Activated CD4-positive, alpha-beta T cell treated with anti-CD3 and anti-CD28 coated beads, Interleukin-2, Interleukin-4, amounts not matched to agents 100 ng/mL and 50 ng/mL, durations not matched to agents 16 hours and 8 hours (primary cell): ENCODE measurements around the gene LCE1E.

Experiments used
- DNase-seq: peaks from one replicate; pipeline ENCODE4 v3.0.0-alpha.2; 2020; ENCODE audit warnings: low spot score

LCE1E gene, protein sequence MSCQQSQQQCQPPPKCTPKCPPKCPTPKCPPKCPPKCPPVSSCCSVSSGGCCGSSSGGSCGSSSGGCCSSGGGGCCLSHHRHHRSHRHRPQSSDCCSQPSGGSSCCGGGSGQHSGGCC

DNA sequence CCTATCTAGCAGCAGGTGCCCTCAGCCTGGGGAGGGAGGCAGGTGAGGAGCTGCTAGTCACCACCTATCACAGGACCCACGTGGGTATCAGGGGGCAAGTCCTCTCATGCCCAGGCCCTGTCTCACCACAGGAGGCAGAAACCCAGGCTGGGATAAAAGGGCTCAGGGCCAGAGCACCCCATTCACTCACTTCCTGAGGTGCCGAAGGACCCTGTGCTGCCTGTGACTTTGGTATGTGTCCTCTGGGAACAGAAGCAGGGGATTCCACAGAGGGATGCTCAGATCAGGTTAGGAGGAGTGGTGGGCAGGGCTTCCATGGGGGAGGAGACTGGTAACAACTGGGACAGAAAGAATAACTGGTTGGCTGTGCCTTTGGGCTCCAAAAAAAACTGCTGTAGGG is at the start of gene LCE1E:
LCE1E (plus strand) TSS at position 181 of the 400 bp plus-strand sequence. CDS start 1,043 bp downstream, outside the sequence.
- DNase-seq = no peak

DNA sequence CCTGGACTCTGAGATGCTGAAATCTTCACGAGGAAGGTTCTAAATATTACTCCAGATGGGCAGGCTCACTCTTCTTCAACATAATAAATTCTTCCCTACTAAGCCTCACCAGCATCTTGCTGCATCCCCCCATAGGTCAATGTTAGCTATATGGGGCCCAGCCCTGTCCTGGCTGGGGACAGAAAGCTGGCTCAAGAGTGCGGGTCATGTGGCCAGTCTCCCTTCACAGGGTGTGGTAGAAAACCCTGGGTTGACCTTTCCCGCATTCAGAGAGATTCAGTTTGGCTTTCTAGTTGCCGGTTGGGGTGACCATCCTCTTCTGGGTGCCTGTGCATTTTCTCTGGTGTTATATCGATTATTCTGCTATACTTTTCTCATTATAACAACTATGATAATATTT is 48.1 kb upstream of the LCE1E start:
- no peak for DNase-seq

- no peak for DNase-seq
Observed at GRCh38 chr1:152739841-152740240, 46.2 kb upstream of the LCE1E start.

GRCh38 chr1:152741656-152742055 is 44.4 kb upstream of the LCE1E start:
- no peak for DNase-seq

DNA sequence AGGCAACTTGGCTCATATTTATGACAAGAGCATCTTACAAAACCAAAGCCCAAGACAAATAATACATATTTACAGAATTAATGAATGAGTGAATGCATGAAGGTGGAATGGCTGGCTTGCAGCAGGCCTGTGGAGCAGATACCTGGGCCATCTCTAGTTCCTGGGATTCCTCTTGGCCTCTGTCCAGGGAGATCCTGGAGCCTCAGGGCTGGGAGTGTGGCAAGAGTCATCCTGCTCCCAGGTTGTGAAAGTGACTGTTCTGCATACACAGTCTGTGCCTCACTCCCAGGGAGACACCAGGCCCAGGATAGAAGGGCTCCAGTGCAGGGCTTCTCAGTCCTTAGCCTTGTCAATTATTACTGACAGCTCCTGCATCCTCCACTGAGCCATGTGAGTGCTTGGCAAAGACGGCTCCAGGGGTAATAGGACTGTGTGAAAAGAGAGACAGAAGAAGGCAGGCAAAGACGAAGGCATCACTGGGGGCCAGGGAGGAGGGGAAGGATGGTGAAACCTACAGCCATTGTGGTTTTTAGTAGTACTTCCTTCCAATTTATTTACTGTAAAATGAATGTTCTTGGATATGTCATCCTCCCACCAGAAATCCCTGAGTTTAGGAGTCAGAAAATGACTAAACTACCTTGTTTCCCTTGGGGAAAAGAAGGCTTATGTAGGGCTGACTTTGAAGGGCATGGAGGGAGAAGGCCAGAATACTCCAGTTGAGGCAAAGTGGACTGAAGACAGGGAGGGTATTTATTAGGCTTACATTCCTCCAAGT is 42.5 kb upstream of the LCE1E start:
- no peak for DNase-seq

GRCh38 chr1:152745289-152745704 is 40.8 kb upstream of the LCE1E start:
- no peak for DNase-seq

- DNase-seq = no peak
Observed at GRCh38 chr1:152745765-152746444, 40.2 kb upstream of the LCE1E start.

GRCh38 chr1:152747831-152748230 is 38.2 kb upstream of the LCE1E start:
- no peak for DNase-seq

GRCh38 chr1:152752225-152752624 is 33.8 kb upstream of the LCE1E start:
- DNase-seq = no peak

GRCh38 chr1:152753586-152753985 is 32.5 kb upstream of the LCE1E start:
- no peak for DNase-seq

- no peak for DNase-seq
Observed at GRCh38 chr1:152756872-152757271, 29.2 kb upstream of the LCE1E start.

DNA sequence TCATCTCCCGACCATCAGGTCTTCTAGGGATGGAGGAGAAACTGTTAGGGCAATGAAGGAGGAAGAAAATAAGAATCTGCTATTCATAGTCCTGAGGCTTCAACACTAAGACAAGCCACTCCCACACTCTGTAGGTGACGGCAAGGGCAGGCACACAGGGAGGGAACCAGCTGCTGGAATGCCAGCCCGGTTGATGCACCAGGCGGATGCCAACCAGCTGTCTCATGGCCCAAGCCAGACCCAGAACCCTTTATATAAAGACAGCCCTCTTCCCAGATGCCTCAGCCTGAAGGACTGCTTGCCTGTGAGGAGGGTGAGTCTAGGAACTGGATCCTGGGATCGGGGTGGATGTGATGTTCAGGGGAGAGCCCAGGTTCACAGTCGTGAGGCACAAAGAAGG is 28.3 kb upstream of the LCE1E start, which contains the start of gene KPRP:
KPRP (plus strand) TSS at position 279 of the 400 bp plus-strand sequence. CDS start 1,564 bp downstream, outside the sequence.
- DNase-seq = no peak

DNA sequence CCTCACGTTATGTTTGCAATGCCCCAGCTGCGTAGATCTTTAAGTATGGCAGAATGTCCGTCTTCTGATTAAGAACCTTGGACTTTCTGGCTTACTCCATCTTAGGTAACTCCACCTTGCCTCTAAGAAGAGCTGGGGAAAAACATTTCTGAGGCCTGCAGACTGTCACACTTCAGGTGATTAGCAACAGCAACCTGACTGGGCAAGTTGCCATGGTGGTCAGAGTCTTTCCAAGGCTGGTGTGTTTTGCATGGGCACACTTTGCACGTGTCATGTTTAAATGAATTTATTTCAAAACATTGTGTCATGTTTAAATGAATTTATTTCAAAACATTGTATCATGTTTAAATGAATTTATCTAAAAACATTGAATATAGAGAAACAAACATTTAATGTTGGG is 27.4 kb upstream of the LCE1E start:
- no peak for DNase-seq

- DNase-seq = no peak
Observed at GRCh38 chr1:152759453-152760173, 26.4 kb upstream of the LCE1E start.

DNA sequence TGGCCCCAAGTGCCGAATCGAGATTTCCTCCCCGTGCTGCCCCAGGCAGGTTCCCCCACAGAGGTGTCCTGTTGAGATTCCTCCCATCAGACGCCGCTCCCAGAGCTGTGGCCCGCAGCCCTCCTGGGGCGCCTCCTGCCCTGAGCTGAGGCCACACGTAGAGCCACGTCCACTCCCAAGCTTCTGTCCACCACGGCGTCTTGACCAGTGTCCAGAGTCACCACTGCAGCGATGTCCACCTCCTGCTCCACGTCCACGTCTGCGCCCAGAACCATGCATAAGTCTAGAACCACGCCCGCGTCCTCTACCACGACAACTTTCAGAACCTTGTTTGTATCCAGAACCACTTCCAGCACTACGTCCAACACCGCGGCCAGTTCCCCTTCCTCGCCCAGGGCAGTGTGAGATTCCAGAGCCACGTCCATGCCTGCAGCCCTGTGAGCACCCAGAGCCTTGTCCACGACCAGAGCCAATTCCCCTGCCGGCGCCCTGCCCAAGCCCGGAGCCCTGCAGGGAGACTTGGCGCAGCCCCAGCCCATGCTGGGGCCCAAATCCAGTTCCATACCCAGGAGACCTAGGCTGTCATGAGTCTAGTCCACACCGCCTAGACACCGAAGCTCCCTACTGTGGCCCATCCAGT is 25.4 kb upstream of the LCE1E start:
- DNase-seq = no peak

DNA sequence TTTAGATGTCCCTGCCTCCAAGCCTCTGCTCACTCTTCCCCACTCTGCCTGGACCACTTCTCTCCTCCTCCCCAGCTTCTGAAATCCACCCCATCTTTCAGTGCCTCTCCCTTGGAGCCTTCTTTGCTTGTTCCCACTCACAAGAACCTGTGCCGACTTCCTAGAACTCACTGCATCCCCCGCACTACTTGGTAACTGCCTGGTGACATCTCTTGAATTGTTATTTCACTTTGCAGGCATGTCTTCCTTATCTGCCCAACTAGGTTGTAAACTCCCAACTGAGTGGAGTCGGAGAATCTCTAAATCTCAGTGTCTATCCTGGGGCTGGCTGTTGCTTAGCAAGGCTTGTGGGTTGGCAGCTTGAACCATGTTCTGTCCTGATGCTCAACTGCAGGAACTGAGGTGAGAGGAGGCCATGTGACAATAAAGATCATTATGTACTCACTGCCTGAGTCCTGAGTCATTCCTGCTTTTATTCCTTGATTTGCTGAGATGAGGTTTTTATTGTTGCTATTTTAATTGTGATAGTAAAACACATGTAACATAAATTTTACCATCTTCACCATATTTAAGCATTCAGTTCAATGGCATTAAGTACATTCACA is 24.3 kb upstream of the LCE1E start:
- DNase-seq = no peak

- no peak for DNase-seq
Observed at GRCh38 chr1:152768847-152769533, 17.1 kb upstream of the LCE1E start.

GRCh38 chr1:152770411-152770810 is 15.6 kb upstream of the LCE1E start:
- no peak for DNase-seq

DNA sequence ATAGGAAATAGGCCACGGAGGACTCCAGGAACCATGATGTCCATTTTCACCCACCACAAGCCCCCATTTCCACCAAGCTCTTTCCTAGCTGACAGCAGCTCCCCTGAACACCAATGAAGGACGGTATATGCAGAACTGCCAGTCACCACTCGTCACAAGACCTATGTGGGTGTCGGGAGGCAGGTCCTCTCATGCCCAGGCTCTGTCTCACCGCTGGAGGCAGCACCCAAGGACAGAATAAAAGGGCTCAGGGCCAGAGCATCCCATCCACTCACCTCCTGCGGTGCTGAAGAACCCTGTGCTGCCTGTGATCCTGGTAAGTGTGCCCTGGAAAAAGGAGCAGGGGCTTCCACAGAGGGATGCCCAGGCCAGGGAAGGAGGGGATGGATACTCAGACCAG is 11.2 kb upstream of the LCE1E start, which contains the start of gene LCE1F:
LCE1F (plus strand) TSS at position 266 of the 400 bp plus-strand sequence. CDS start 1,232 bp downstream, outside the sequence.
- DNase-seq = no peak

GRCh38 chr1:152776361-152776760 is 9.7 kb upstream of the LCE1E start:
- no peak for DNase-seq
